Glutamatergic neuron (in vitro differentiated cells): ENCODE measurements around the gene RGS19. TPM values are rescaled to one million over a fixed set of nuclear protein-coding genes. Genes with fewer than 3 reads are reported as not detected.
A peak's percentile ranks its signal among the peaks of the same experiment; 100 is the strongest.

Experiments
- DNase-seq: peaks from one replicate; pipeline ENCODE4 v3.0.0; 2022
- H3K27ac Mint-ChIP-seq: one replicate; pipeline ENCODE4 v1.8.0; 2020; ENCODE audit warnings: mild to moderate bottlenecking, mixed read lengths, inconsistent platforms; ENCODE audit not compliant: unreplicated experiment
- H3K27me3 Mint-ChIP-seq: one replicate; pipeline ENCODE4 v1.8.0; 2020; ENCODE audit warnings: mild to moderate bottlenecking, moderate library complexity, mixed read lengths, inconsistent platforms; ENCODE audit not compliant: unreplicated experiment
- H3K36me3 Mint-ChIP-seq: one replicate; pipeline ENCODE4 v1.8.0; 2020; ENCODE audit warnings: mild to moderate bottlenecking, mixed read lengths, inconsistent platforms; ENCODE audit not compliant: unreplicated experiment
- H3K4me1 Mint-ChIP-seq: one replicate; pipeline ENCODE4 v1.8.0; 2020; ENCODE audit warnings: mild to moderate bottlenecking, low read depth, mixed read lengths, inconsistent platforms; ENCODE audit not compliant: unreplicated experiment
- H3K4me3 Mint-ChIP-seq: one replicate; pipeline ENCODE4 v1.8.0; 2020; ENCODE audit warnings: mild to moderate bottlenecking, mixed read lengths, inconsistent platforms; ENCODE audit not compliant: unreplicated experiment
- H3K9me3 Mint-ChIP-seq: one replicate; pipeline ENCODE4 v1.8.0; 2020; ENCODE audit warnings: mild to moderate bottlenecking, moderate library complexity, mixed read lengths, inconsistent platforms; ENCODE audit not compliant: unreplicated experiment
- CTCF ChIP-seq: fragments of 200-600 bp; sonication (generic); IDR thresholded peaks from one replicate; pipeline ENCODE4 v1.5.0; 2021; ENCODE audit not compliant: partially characterized antibody, unreplicated experiment
- total RNA-seq: library from RNA; stranded (reverse); fragmentation: NEBNext Ultra II Directional; extraction: Animal tissue kit (Norgen Biotek cat#: 25700); gene quantifications from one replicate; pipeline ENCODE4 v1.2.1, GENCODE V29; 2021; ENCODE audit not compliant: unreplicated experiment

RGS19 gene
- total RNA-seq, 1 donor from 2014 or later = 4.4 TPM

GRCh38 chr20:64049060-64049877, 30.0 kb downstream of the RGS19 start, which contains the start of gene SOX18:
TSS of gene SOX18 (minus strand) at chr20:64049639. CDS start at chr20:64049516, 123 bp downstream.
- H3K36me3 Mint-ChIP-seq = no peaks in the 10 kb centered on the region
- TF ChIP-seq CTCF = no peak
- no peaks in the 10 kb centered on the region for H3K9me3 Mint-ChIP-seq
- no peak within 1 kb of the TSS for H3K27ac Mint-ChIP-seq
- H3K4me3 Mint-ChIP-seq = peak within 1 kb of the TSS; percentile 49
- H3K27me3 Mint-ChIP-seq = peaks cover 18% of the 10 kb centered on the region
- H3K4me1 Mint-ChIP-seq = peaks cover 12% of the 10 kb centered on the region
- peak; percentile 74 for DNase-seq

- Mint-ChIP-seq H3K4me1 (peaks cover 15% of the 10 kb centered on the region), H3K27me3 (peaks cover 22% of the 10 kb centered on the region), H3K36me3 (no peaks in the 10 kb centered on the region), H3K9me3 (peaks cover 3% of the 10 kb centered on the region), H3K27ac (no peak overlapping the region), H3K4me3 (no peak overlapping the region)
- no peak for DNase-seq
- TF ChIP-seq CTCF = no peak
Measured at GRCh38 chr20:64048402-64049044, 30.8 kb downstream of the RGS19 start.

GRCh38 chr20:64047968-64048401, 31.3 kb downstream of the RGS19 start:
- DNase-seq = no peak
- Mint-ChIP-seq H3K9me3 (peaks cover 4% of the 10 kb centered on the region), H3K36me3 (no peaks in the 10 kb centered on the region), H3K27me3 (peaks cover 19% of the 10 kb centered on the region), H3K4me1 (peaks cover 14% of the 10 kb centered on the region), H3K4me3 (no peak overlapping the region), H3K27ac (no peak overlapping the region)
- TF ChIP-seq CTCF = no peak

GRCh38 chr20:64047046-64047389, 32.3 kb downstream of the RGS19 start:
- TF ChIP-seq CTCF = no peak
- Mint-ChIP-seq H3K27ac (no peak overlapping the region), H3K27me3 (peaks cover 19% of the 10 kb centered on the region), H3K36me3 (no peaks in the 10 kb centered on the region), H3K4me3 (no peak overlapping the region), H3K4me1 (peaks cover 14% of the 10 kb centered on the region), H3K9me3 (peaks cover 4% of the 10 kb centered on the region)
- DNase-seq = no peak
